ENCODE measurements around the gene CDH11.

GRCh38 chr16:64910356-64910755 lies 211.5 kb downstream of the CDH11 start:
- TF ChIP-seq YY1 (IDR thresholded peaks at IDR 0.05; ENCODE audit: insufficient read depth, insufficient read length) (no peak), SUZ12 (IDR thresholded peaks at IDR 0.05; ENCODE audit: extremely low read depth, insufficient read depth, insufficient read length) (no peak)

All from NT2/D1 (cell line).